ENCODE results near the gene SLC7A11.
"Not testable (repeated sequence)": the region's sequence is repeated elsewhere in the genome, so short reads cannot be mapped to it uniquely, and the experiment has no call there.

The SLC7A11 gene

GRCh38 chr4:138241281-138242075 lies 671 bp downstream of the SLC7A11 start:
- no peak for DNase-seq

GRCh38 chr4:138239491-138239890 lies 2.7 kb downstream of the SLC7A11 start:
- no peak for DNase-seq

- no peak for DNase-seq
Observed at GRCh38 chr4:138238521-138239292, 3.4 kb downstream of the SLC7A11 start.

GRCh38 chr4:138237132-138237531 lies 5.0 kb downstream of the SLC7A11 start:
- not testable (repeated sequence) for DNase-seq

GRCh38 chr4:138236037-138236436 lies 6.1 kb downstream of the SLC7A11 start:
- no peak for DNase-seq

GRCh38 chr4:138235419-138235952 lies 6.7 kb downstream of the SLC7A11 start:
- DNase-seq: no peak

GRCh38 chr4:138234248-138234647 lies 7.9 kb downstream of the SLC7A11 start:
- no peak for DNase-seq

GRCh38 chr4:138233313-138234034 lies 8.7 kb downstream of the SLC7A11 start:
- DNase-seq: no peak

- no peak for DNase-seq
Observed at GRCh38 chr4:138232364-138232763, 9.8 kb downstream of the SLC7A11 start.

GRCh38 chr4:138230048-138230447 lies 12.1 kb downstream of the SLC7A11 start:
- no peak for DNase-seq

- no peak for DNase-seq
Observed at GRCh38 chr4:138229160-138229559, 13.0 kb downstream of the SLC7A11 start.

GRCh38 chr4:138226351-138226750 lies 15.8 kb downstream of the SLC7A11 start:
- DNase-seq: no peak

GRCh38 chr4:138225477-138225876 lies 16.7 kb downstream of the SLC7A11 start:
- no peak for DNase-seq

- DNase-seq: no peak
Observed at GRCh38 chr4:138224614-138225013, 17.5 kb downstream of the SLC7A11 start.

GRCh38 chr4:138223231-138223910 lies 18.8 kb downstream of the SLC7A11 start:
- DNase-seq: no peak

- DNase-seq: no peak
Observed at GRCh38 chr4:138222046-138222445, 20.1 kb downstream of the SLC7A11 start.

GRCh38 chr4:138218976-138219375 lies 23.2 kb downstream of the SLC7A11 start:
- no peak for DNase-seq

GRCh38 chr4:138217567-138217966 lies 24.6 kb downstream of the SLC7A11 start:
- no peak for DNase-seq

GRCh38 chr4:138216272-138216867 lies 25.8 kb downstream of the SLC7A11 start:
- no peak for DNase-seq

- DNase-seq: not testable (repeated sequence)
Observed at GRCh38 chr4:138210576-138210975, 31.6 kb downstream of the SLC7A11 start.

- DNase-seq: no peak
Observed at GRCh38 chr4:138209094-138209493, 33.1 kb downstream of the SLC7A11 start.
